LNCAP (cell line): ENCODE results near the gene DPM2.

ENCODE experiments used
- TF ChIP-seq, protein P1 (sequence below): fragments of 450-650 bp; IDR thresholded peaks from 2 replicates; pipeline ENCODE4 v1.5.1; 2017; ENCODE audit warnings: mild to moderate bottlenecking

DPM2 gene

GRCh38 chr9:127923771-127924170 is 13.9 kb downstream of the DPM2 start:
- TF ChIP-seq, protein P1, sequence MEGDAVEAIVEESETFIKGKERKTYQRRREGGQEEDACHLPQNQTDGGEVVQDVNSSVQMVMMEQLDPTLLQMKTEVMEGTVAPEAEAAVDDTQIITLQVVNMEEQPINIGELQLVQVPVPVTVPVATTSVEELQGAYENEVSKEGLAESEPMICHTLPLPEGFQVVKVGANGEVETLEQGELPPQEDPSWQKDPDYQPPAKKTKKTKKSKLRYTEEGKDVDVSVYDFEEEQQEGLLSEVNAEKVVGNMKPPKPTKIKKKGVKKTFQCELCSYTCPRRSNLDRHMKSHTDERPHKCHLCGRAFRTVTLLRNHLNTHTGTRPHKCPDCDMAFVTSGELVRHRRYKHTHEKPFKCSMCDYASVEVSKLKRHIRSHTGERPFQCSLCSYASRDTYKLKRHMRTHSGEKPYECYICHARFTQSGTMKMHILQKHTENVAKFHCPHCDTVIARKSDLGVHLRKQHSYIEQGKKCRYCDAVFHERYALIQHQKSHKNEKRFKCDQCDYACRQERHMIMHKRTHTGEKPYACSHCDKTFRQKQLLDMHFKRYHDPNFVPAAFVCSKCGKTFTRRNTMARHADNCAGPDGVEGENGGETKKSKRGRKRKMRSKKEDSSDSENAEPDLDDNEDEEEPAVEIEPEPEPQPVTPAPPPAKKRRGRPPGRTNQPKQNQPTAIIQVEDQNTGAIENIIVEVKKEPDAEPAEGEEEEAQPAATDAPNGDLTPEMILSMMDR = no peak

DNA sequence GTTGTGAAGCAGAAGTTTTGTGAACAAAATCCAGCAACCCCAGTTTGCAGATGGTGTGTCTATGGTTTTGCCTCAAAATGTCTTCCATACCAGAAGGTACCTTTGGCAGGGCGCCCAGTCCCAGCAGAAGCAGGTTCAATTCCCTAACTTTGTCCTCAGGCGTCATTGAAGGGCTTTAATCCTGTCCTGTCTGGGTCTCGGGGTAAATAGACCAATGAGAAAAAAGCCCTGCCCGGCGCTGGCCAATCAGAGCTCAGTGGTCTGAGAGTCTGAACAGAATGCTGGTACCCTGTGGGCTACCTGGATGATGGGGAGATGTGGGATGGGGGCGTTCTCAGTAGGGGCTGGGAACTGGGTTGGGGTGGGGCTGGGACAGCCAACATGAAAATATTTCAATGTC is 14.6 kb downstream of the DPM2 start:
- TF ChIP-seq, protein P1 = no peak

DNA sequence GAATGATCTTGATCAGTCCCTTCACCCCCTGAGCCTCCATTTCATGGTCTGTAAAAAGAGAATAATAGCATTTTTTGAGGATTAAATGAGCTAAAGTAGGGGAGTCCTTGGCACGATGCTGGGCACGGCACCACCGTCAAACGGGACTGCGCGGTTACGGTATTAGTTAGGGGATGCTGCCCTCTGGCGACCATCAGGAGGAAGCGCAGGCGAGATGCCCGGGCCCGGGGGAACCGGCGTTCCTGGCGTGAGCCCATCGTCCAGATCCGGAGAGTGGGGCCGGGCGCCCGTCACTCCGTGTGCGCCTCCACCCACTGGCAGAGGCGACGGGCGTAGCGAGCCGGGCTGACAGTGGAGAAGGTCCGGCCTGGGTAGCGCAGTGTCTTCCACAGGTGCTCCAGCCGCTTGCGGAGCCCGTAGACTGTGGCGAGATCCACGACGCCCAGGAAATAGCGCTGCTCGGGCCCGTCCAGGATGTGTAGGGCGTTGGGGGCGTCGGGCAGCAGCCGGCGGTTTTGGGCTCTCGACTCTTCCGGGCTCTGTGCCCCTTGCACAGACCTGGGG is 16.0 kb downstream of the DPM2 start:
- TF ChIP-seq, protein P1 = peak; percentile 93

GRCh38 chr9:127920794-127921193 is 16.9 kb downstream of the DPM2 start:
- TF ChIP-seq, protein P1 = no peak

- TF ChIP-seq, protein P1 = no peak
These were observed 18.3 kb downstream of the DPM2 start for GRCh38 chr9:127919253-127919815.

GRCh38 chr9:127918183-127919107 is 19.2 kb downstream of the DPM2 start:
- TF ChIP-seq, protein P1 = no peak

- TF ChIP-seq, protein P1 = no peak
These were observed 20.1 kb downstream of the DPM2 start for GRCh38 chr9:127917603-127918002.
